ENCODE results near the gene ECE1.
A peak's percentile ranks its signal among the peaks of the same experiment; 100 is the strongest.
"Not testable (repeated sequence)": the region's sequence is repeated elsewhere in the genome, so short reads cannot be mapped to it uniquely, and the experiment has no call there.

Gene ECE1

DNA sequence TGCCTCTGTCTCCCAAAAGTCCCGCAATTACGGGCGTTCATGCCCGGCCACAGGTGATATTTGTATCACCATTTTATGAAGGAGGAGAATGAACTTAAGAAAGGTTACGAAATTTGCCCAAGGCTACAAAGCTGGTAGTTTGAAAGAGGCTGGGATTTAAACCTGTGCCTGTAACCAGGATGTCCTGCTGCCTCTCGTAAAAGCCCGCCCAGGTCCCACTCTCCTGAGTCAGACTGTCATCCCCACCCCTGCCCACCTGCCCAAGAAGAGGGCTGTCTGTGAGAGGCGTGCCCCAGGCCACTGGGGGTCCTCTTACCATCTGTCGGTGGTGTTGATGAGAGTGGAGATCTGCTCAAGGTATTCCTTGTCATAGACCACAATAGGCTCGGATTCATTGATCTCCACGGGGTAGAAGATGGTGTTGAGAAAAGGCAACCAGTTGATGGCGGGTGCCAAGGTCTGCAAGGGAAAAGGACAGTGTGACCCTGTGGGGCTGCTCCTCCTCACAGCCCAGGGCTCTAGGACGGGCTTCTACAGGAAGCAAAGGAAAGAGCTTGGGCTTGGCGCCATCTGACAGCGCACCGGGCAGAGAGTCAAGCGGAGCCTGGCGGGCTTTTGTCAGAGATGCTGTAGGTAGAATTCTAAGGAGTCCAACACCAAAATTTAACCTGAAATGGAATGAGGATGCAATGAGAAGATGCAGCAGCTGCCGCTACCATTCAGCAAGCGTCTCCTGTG is 43.2 kb downstream of the ECE1 start:
- intact Hi-C loops (cut with DNase I): no loop called here
- DNase-seq: no peak

DNA sequence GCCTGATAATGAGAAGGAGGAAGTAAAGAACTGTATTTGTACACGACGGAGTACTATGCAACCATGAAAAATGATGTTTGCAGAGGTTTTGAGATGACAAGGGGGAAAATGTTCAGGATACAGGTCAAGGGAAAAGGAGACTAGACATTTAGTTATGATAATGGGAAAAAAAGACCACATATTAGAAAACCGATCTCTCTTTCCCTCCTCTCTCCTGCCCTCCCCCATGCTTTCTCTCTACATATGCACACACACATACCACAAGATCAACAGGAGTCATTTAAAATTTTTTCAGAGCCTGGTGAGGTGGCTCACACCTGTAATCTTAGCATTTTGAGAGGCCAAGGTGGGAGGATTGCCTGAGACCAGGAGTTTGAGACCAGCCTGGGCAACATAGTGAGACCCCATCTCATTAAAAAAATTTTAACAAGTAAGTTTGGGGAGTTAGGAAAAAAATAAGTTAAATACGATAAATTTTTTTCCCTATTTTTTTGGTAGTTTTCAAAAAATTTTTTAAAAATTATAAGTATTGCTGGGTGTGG is 44.5 kb downstream of the ECE1 start:
- no peak for DNase-seq
- intact Hi-C loops (cut with DNase I): no loop called here

- DNase-seq: no peak
- intact Hi-C loops (cut with DNase I): no loop called here
Observed at GRCh38 chr1:21244986-21245687, 45.1 kb downstream of the ECE1 start.

DNA sequence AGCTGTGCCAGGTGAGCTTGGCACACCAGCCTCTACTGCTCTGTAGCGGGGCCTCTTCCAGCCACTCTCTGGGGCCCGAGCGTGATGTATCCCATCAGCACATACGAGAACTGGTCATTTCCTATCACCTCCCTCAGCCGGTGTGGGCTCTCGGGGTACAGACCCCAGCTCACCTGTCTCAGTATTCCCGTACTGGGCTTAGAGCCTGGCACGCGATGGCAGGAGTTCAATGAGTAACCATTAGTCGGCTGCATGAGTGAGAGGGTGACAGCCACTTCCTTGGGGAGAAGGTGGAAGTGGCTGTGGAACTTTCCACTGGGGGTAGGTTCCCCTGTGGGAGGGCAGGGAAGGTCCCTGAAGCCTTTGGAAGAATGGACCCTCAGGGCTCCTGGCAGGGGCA is 46.1 kb downstream of the ECE1 start:
- DNase-seq: no peak
- intact Hi-C loops (cut with DNase I): no loop called here

DNA sequence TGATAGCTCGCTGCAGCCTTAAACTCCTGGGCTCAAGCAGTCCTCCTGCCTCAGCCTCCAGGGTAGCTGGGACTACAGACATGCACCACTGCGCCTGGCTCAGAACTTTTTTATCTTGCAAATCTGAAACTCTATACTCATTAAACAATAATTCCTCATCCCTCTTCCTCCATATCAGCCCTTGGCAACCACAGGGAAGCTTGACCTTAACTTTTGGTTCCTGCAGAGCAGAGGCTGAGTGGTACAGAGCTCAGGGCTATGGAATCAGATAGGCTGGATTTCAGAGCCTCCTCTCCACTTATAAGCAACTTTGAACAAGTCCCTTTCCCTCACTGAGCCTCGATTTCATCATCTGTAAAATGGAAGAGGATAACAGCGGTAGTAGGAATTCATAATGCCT is 47.4 kb downstream of the ECE1 start:
- intact Hi-C loops (cut with DNase I): no loop called here
- DNase-seq: no peak

GRCh38 chr1:21241771-21242581 is 48.3 kb downstream of the ECE1 start:
- intact Hi-C loops (cut with DNase I): no loop called here
- no peak for DNase-seq

DNA sequence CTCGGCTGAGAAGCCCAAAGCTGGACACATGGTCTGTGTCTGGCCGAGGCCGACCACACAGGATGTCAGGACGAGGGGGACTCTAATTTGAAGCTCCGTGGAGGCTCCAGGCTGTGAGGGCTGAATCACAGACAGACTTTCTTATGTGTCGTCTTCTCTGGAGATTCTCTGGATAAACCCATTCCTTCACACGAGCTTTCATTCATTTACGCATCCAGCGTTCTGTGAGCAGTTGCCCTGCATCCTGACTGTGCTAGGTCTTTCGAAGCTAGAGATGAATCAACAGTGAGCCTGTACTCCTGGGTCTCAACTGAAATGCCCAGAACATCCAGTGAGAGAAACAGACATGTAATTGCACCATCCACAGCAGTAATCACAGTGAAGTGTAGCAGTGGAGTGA is 49.6 kb downstream of the ECE1 start:
- intact Hi-C loops (cut with DNase I): no loop called here
- DNase-seq: no peak

- no peak for DNase-seq
- intact Hi-C loops (cut with DNase I): no loop called here
Observed at GRCh38 chr1:21239221-21239620, 51.0 kb downstream of the ECE1 start.

- intact Hi-C loops (cut with DNase I): no loop called here
- no peak for DNase-seq
Observed at GRCh38 chr1:21238141-21238800, 52.0 kb downstream of the ECE1 start.

GRCh38 chr1:21237446-21238088 is 52.7 kb downstream of the ECE1 start:
- DNase-seq: no peak
- intact Hi-C loops (cut with DNase I): no loop called here

GRCh38 chr1:21236178-21236577 is 54.1 kb downstream of the ECE1 start:
- intact Hi-C loops (cut with DNase I): no loop called here
- no peak for DNase-seq

GRCh38 chr1:21234779-21235178 is 55.5 kb downstream of the ECE1 start:
- peak in 3 of 42 donors; percentile 11 to 50 (median 45) for DNase-seq
- intact Hi-C loops (cut with DNase I): loop anchor here (5.0 kb wide), 1 partner anchor 133 kb away; no protein-coding TSS in a partner anchor

- DNase-seq: no peak
- intact Hi-C loops (cut with DNase I): loop anchor here (5.0 kb wide), 1 partner anchor 134 kb away; no protein-coding TSS in a partner anchor
Observed at GRCh38 chr1:21233490-21233889, 56.8 kb downstream of the ECE1 start.

DNA sequence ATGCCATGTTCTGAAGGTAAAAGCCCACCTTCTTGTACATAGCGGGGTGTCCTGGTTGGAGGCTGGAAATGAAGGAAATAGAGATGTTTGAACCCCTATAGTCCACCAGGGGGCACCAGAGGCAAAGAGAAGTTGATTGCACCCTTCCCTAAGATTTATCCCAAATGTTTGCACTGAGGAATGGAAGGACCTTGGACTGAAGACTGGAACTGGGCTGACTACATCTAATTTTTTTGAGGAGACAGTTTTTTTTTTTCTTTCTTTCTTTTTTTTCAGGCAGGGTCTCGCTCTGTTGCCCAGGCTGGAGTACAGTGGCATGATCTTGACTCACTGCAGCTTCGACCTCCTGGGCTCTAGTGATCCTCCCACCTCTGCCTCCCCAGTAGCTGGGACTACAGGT is 58.2 kb downstream of the ECE1 start:
- intact Hi-C loops (cut with DNase I): loop anchor here (5.0 kb wide), 1 partner anchor 135 kb away; no protein-coding TSS in a partner anchor
- peak in 34 of 42 donors; percentile 10 to 86 (median 60) for DNase-seq

DNA sequence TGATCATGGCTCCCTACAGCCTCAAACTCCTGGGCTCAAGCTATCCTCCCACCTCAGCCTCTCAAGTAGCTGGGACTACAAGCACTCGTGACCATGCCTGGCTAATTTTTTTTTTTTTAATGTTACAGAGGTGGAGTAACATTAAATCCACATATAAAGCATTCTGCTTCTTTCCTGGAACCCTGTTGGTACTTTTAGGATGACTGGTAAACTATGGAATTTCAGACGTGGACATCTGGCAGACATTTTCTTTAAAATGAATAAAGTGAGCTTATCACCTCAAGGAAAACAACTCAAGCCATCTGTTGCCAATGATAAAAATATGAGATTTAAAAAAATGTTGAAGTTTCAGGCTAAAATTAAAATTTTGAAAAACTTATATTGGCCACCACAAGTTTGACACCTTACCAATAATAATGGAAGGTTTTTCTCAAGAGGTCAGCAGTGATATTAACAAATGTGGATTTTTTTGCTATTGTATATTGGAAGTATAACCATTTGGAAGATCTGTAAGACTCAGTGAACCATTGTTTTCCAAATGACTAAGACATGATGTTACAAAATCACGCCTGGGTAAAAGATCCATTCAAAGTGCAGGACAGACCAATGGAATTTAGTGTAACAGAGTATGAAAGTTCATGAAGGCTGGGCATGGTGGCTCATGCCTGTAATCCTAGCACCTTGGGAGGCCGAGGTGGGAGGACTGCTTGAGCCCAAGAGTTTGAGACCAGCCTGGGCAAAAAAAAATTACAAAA is 60.8 kb downstream of the ECE1 start:
- intact Hi-C loops (cut with DNase I): no loop called here
- no peak for DNase-seq

GRCh38 chr1:21228224-21228623 is 62.0 kb downstream of the ECE1 start:
- DNase-seq: not testable (repeated sequence)

GRCh38 chr1:21225065-21225464 is 65.2 kb downstream of the ECE1 start:
- intact Hi-C loops (cut with DNase I): no loop called here

More at GRCh38 chr1:21228224-21228623, 62.0 kb downstream of the ECE1 start:
- intact Hi-C loops (cut with DNase I): not testable (repeated sequence)

GRCh38 chr1:21220815-21221214 is 69.4 kb downstream of the ECE1 start:
- intact Hi-C loops (cut with DNase I): no loop called here
- DNase-seq: peak in 16 of 42 donors; percentile 5 to 69 (median 22)

More at GRCh38 chr1:21225065-21225464, 65.2 kb downstream of the ECE1 start:
- DNase-seq: no peak

Data from head of caudate nucleus (tissue), 42 donors.